K562 (cell line): Measurements from ENCODE around the gene PI4K2B. TPM values are rescaled to one million over a fixed set of nuclear protein-coding genes. Genes with fewer than 3 reads are reported as not detected.

ENCODE experiments used
- ATAC-seq: fragments of 200-7000 bp; cut with Tn5 transposase; 3 replicates; pipeline ENCODE4 v1.9.1; 2020; ENCODE audit warnings: moderate library complexity
- BruUV-seq: library from RNA; stranded (reverse); fragments of 400-500 nt; replicated peaks from 2 replicates; lab custom pipeline; 2021; lab: Mats Ljungman, UMichigan
- CTCF ChIA-PET: fragments of 300-600 bp; formaldehyde crosslinking; extraction: SDS; loops from one replicate; lab custom pipeline; 2021; ENCODE audit warnings: low intra/inter-chr PET ratio; lab: Yijun Ruan, JAX
- POLR2A ChIA-PET: fragments of 300-600, 350-650 bp; sonication (Branson Sonifier 250); formaldehyde crosslinking; extraction: SDS; loops from one replicate; lab custom pipeline; 2021; ENCODE audit warnings: antibody characterized with exemption, inconsistent platforms; lab: Yijun Ruan, JAX
- DNase-seq, 4 experiments: peaks; one replicate each; pipeline versions ENCODE4 v3.0.0 to v3.0.0-alpha.2; 2011 to 2018; ENCODE audit warnings: low spot score in 3 of 4, mixed read lengths in 3 of 4; ENCODE audit errors: extremely low read depth in 1 of 4
- FAIRE-seq: peaks from 2 replicates; lab custom pipeline; 2011; peaks lifted over from hg19 to GRCh38; lab: Jason Lieb, UNC
- H2AFZ ChIP-seq: 2 replicates; pipeline ENCODE4 v1.6.0; 2011; ENCODE audit warnings: low read depth, low read length, control low read depth, inconsistent platforms
- H3K27ac ChIP-seq: fragments of 200-600 bp; 3 replicates; pipeline ENCODE4 v1.8.0; 2011; ENCODE audit warnings: low read depth, mild to moderate bottlenecking, control low read depth, inconsistent platforms, low read length, moderate library complexity, mixed read lengths; ENCODE audit errors: extremely low read depth
- H3K27me3 ChIP-seq, 2 experiments: fragments of 300-600 bp in 1 of 2; 2 replicates in 1 of 2; 3 replicates in 1 of 2; pipeline versions ENCODE4 v1.6.0 to v1.8.0; 2011; ENCODE audit warnings: inconsistent platforms in 2 of 2, low read length in 2 of 2, mild to moderate bottlenecking in 1 of 2, mixed read lengths in 1 of 2, moderate library complexity in 1 of 2; ENCODE audit not compliant: control insufficient read depth in 2 of 2, insufficient read depth in 2 of 2
- H3K36me3 ChIP-seq: fragments of 300-600 bp; 3 replicates; pipeline ENCODE4 v1.8.0; 2011; ENCODE audit warnings: mild to moderate bottlenecking, low read length, inconsistent platforms; ENCODE audit not compliant: control insufficient read depth, insufficient read depth
- H3K4me1 ChIP-seq, 2 experiments: fragments of 200-600 bp in 1 of 2; replicated peaks in 1 of 2; 2 replicates in 1 of 2; 3 replicates in 1 of 2; pipeline versions ENCODE4 v1.5.1 to v1.8.0; 2011; ENCODE audit warnings: inconsistent platforms in 2 of 2, low read length in 2 of 2, mild to moderate bottlenecking in 1 of 2, mixed read lengths in 1 of 2, moderate library complexity in 1 of 2; ENCODE audit not compliant: control insufficient read depth in 2 of 2, insufficient read depth in 2 of 2
- H3K4me2 ChIP-seq: 2 replicates; pipeline ENCODE4 v1.6.1; 2011; ENCODE audit warnings: low read length, control low read depth, inconsistent platforms, mixed read lengths; ENCODE audit not compliant: insufficient read depth
- H3K4me3 ChIP-seq: fragments of 200-600 bp; sonication (generic), shearing (Covaris generic); 2 replicates; pipeline ENCODE4 v1.5.1; 2016; ENCODE audit warnings: control low read depth, inconsistent platforms
- H3K79me2 ChIP-seq: fragments of 200-600 bp; 3 replicates; pipeline ENCODE4 v1.8.0; 2011; ENCODE audit warnings: low read length, inconsistent platforms; ENCODE audit not compliant: control insufficient read depth, insufficient read depth
- H3K9ac ChIP-seq, 2 experiments: 2 replicates each; pipeline versions ENCODE4 v1.6.0 to v1.6.1; 2011; ENCODE audit warnings: low read depth in 2 of 2, low read length in 2 of 2, control low read depth in 1 of 2, inconsistent platforms in 1 of 2, mild to moderate bottlenecking in 1 of 2, mixed read lengths in 1 of 2; ENCODE audit not compliant: insufficient read depth in 1 of 2
- H3K9me1 ChIP-seq: one replicate; pipeline ENCODE4 v1.6.0; 2011; ENCODE audit warnings: inconsistent platforms, mild to moderate bottlenecking, low read length, moderate library complexity; ENCODE audit not compliant: control insufficient read depth, insufficient read depth
- H3K9me3 ChIP-seq: replicated peaks from 2 replicates; pipeline ENCODE4 v1.5.1; 2011; ENCODE audit warnings: low read depth, low read length, inconsistent platforms; ENCODE audit not compliant: control insufficient read depth, insufficient read depth
- H4K20me1 ChIP-seq: replicated peaks from 2 replicates; pipeline ENCODE4 v1.6.1; 2011; ENCODE audit warnings: low read length, inconsistent platforms, mixed read lengths; ENCODE audit not compliant: control insufficient read depth, insufficient read depth
- ARNT ChIP-seq, 2 experiments: fragments of 450-650 bp; IDR thresholded peaks; 2 replicates each; pipeline ENCODE4 v1.6.1; 2016; ENCODE audit warnings: mild to moderate bottlenecking in 1 of 2
- CBFA2T3 ChIP-seq: fragments of 450-650 bp; IDR thresholded peaks from 2 replicates; pipeline ENCODE4 v1.6.1; 2017
- CEBPG ChIP-seq, 3 experiments: fragments of 200-800 bp in 1 of 3; sonication (Bioruptor generic) in 1 of 3; sonication (generic) in 1 of 3; formaldehyde crosslinking in 1 of 3; IDR thresholded peaks in 2 of 3; conservative IDR thresholded peaks in 1 of 3; 2 replicates each; pipeline versions ENCODE4 v1.6.1 to v1.8.0; 2016 to 2022; ENCODE audit warnings: missing compliant biosample characterization in 2 of 3, missing genetic modification characterization in 2 of 3, mild to moderate bottlenecking in 1 of 3, missing genetic modification reagents in 1 of 3
- CHCHD3 ChIP-seq: fragments of 250-450 bp; sonication (Bioruptor Pico); IDR thresholded peaks from 2 replicates; pipeline ENCODE4 v2.1.2; 2022; ENCODE audit warnings: mild to moderate bottlenecking
- DPF2 ChIP-seq: fragments of 450-650 bp; IDR thresholded peaks from 2 replicates; pipeline ENCODE4 v1.6.1; 2016
- ETV1 ChIP-seq: fragments of 450-650 bp; conservative IDR thresholded peaks from 2 replicates; pipeline ENCODE4 v1.6.1; 2016; ENCODE audit warnings: missing genetic modification characterization, control low read depth, low read depth, missing compliant biosample characterization
- FOXK2 ChIP-seq, 2 experiments: fragments of 450-650 bp; IDR thresholded peaks in 1 of 2; conservative IDR thresholded peaks in 1 of 2; 2 replicates each; pipeline ENCODE4 v1.6.1; 2016; ENCODE audit warnings: low read depth in 2 of 2, mild to moderate bottlenecking in 1 of 2
- FOXP1 ChIP-seq: sonication (generic); formaldehyde crosslinking; IDR thresholded peaks from 2 replicates; pipeline ENCODE4 v1.8.0; 2022; ENCODE audit warnings: mild to moderate bottlenecking, missing genetic modification reagents
- GABPA ChIP-seq: fragments of 200-800 bp; sonication (Bioruptor generic); conservative IDR thresholded peaks from 2 replicates; pipeline ENCODE4 v1.6.1; 2016; ENCODE audit warnings: low read depth, missing genetic modification characterization, missing compliant biosample characterization
- GATA2 ChIP-seq: sonication (generic); formaldehyde crosslinking; IDR thresholded peaks from 2 replicates; pipeline ENCODE4 v1.4.0; 2020; ENCODE audit warnings: mild to moderate bottlenecking, missing genetic modification reagents
- HNRNPL ChIP-seq: fragments of 200-400 bp; formaldehyde crosslinking; IDR thresholded peaks from 2 replicates; pipeline ENCODE4 v1.6.1; 2017; ENCODE audit warnings: low read depth, mild to moderate bottlenecking, low read length
- HNRNPLL ChIP-seq: fragments of 200-400 bp; formaldehyde crosslinking; IDR thresholded peaks from 2 replicates; pipeline ENCODE4 v1.6.1; 2017; ENCODE audit warnings: low read length, low read depth, mild to moderate bottlenecking; ENCODE audit not compliant: poor library complexity, severe bottlenecking
- NR1H2 ChIP-seq: sonication (generic); formaldehyde crosslinking; IDR thresholded peaks from 2 replicates; pipeline ENCODE4 v1.4.0; 2020; ENCODE audit warnings: mild to moderate bottlenecking, missing genetic modification reagents
- SREBF1 ChIP-seq: fragments of 150-350 bp; IDR thresholded peaks from 2 replicates; pipeline ENCODE4 v1.6.1; 2014; ENCODE audit warnings: antibody characterized with exemption, low read depth, low read length, borderline replicate concordance
- SRSF3 ChIP-seq: fragments of 200-400 bp; formaldehyde crosslinking; IDR thresholded peaks from 2 replicates; pipeline ENCODE4 v1.6.1; 2016; ENCODE audit warnings: mild to moderate bottlenecking, low read length, moderate library complexity; ENCODE audit not compliant: insufficient read depth
- TAL1 ChIP-seq: fragments of 450-650 bp; IDR thresholded peaks from 2 replicates; pipeline ENCODE4 v1.6.1; 2016; ENCODE audit warnings: mild to moderate bottlenecking
- TCF15 ChIP-seq: fragments of 250-450 bp; sonication (Bioruptor Pico); IDR thresholded peaks from 2 replicates; pipeline ENCODE4 v1.8.0; 2022; ENCODE audit warnings: moderate library complexity, mild to moderate bottlenecking, inconsistent platforms
- THRB ChIP-seq: fragments of 450-650 bp; formaldehyde crosslinking; conservative IDR thresholded peaks from 2 replicates; pipeline ENCODE4 v1.4.0; 2022; ENCODE audit warnings: mild to moderate bottlenecking, missing genetic modification characterization
- ZKSCAN1 ChIP-seq: fragments of 150-350 bp; IDR thresholded peaks from 2 replicates; pipeline ENCODE4 v1.6.1; 2016; ENCODE audit warnings: low read depth, low read length
- ZNF57 ChIP-seq: fragments of 450-650 bp; formaldehyde crosslinking; IDR thresholded peaks from 2 replicates; pipeline ENCODE4 v1.4.0; 2020; ENCODE audit warnings: mild to moderate bottlenecking, moderate library complexity
- ZNF696 ChIP-seq: fragments of 250-450 bp; sonication (Bioruptor Pico); conservative IDR thresholded peaks from 2 replicates; pipeline ENCODE4 v1.4.0; 2020; ENCODE audit warnings: mild to moderate bottlenecking, moderate library complexity
- ZNF699 ChIP-seq: fragments of 250-450 bp; sonication (Bioruptor Pico); IDR thresholded peaks from 2 replicates; pipeline ENCODE4 v1.8.0; 2021; ENCODE audit warnings: mild to moderate bottlenecking, moderate library complexity; ENCODE audit not compliant: insufficient replicate concordance
- WGBS: fragments of 100-300 bp; shearing (Covaris generic); methylation state at CpG from one replicate; pipeline ENCODE4 v1.1.6; 2016; ENCODE audit warnings: low coverage, mixed read lengths; ENCODE audit not compliant: insufficient coverage; ENCODE audit errors: missing lambda C conversion rate; 5-methylcytosine and 5-hydroxymethylcytosine counted together
- in situ Hi-C: fragments of 300-500 bp; cut with MboI; formaldehyde crosslinking; loops from 4 replicates; pipeline ENCODE4 v1.15.0; 2018; ENCODE audit warnings: inconsistent platforms, mixed read lengths
- intact Hi-C: fragments of 100-400 bp; cut with micrococcal nuclease; formaldehyde crosslinking; loops from 2 replicates; pipeline ENCODE4 v1.14.2; 2022
- polyA plus RNA-seq, 8 experiments: library from polyadenylated mRNA; depleted of rRNA in 4 of 8; stranded (reverse) in 5 of 8; unstranded in 3 of 8; fragments of >200 nt; fragmentation: Nextera tagmentation in 2 of 8; fragmentation: Illumina TruSeq in 1 of 8; extraction: Ambion mirVana in 2 of 8; extraction: Trizol in 1 of 8; gene quantifications; 2 replicates each; pipeline versions ENCODE4 v1.2.1 to v1.2.3, GENCODE V29; 2011 to 2014; ENCODE audit warnings: inconsistent platforms in 1 of 8, missing spikeins in 1 of 8
- total RNA-seq, 7 experiments: library from RNA; depleted of rRNA in 6 of 7; stranded (reverse); fragments of >200 nt in 6 of 7; fragmentation: Illumina TruSeq in 2 of 7; extraction: Trizol in 2 of 7; gene quantifications; 2 replicates each; pipeline versions ENCODE4 v1.2.1 to v1.2.3, GENCODE V29; 2011 to 2021; ENCODE audit warnings: low replicate concordance in 1 of 7

PI4K2B gene
- total and polyA plus RNA-seq, 9 of the 15 experiments (the other 6 are each of a cell fraction or from before 2014, with no cell fraction given): 4.5 to 21.4 (median 16.5) TPM

DNA sequence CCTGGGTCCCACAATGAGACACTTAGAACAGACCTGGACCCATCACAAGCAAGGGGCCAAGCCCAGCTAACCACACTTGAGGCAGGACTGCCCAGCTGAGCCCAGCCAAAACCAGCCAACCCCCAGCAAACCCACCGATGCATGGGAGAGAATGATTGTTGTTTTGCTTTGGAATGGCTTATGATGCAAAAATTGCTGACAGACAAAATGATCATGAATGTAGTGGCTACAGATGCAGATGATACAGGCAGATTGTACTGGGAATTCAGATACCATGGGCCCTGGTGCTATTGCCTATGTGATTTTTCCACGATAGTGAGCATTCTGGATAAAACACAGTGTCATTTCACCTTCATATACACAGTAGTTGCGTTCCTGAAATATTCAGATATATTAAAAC lies 69.7 kb downstream of the PI4K2B start (continued):
- TF ChIP-seq THRB (CRISPR knock-in tag) (no peak), SRSF3 (no peak), GATA2 (CRISPR knock-in tag) (no peak), FOXP1 (CRISPR knock-in tag) (no peak)
- TF ChIP-seq, all 486 proteins: peak for 4

GRCh38 chr4:25306518-25307057 lies 72.8 kb downstream of the PI4K2B start:
- Histone ChIP-seq H3K79me2 (no peaks in the 10 kb centered on the region), H3K9me3 (no peaks in the 10 kb centered on the region), H3K4me2 (peak overlapping the region; percentile 28), H3K9ac (no peak overlapping the region), H2AFZ (peak overlapping the region; percentile 57), H3K4me1 (peaks cover 0 to 13% of the 10 kb centered on the region in 2 experiments; a peak in 3 of 5 replicates), H3K9me1 (no peaks in the 10 kb centered on the region), H3K27me3 (0 out of 5 replicates have a peak, but pooled peaks cover 0 to 6% of the 10 kb centered on the region in 2 experiments), H3K4me3 (no peak overlapping the region), H3K36me3 (no peaks in the 10 kb centered on the region), H4K20me1 (no peaks in the 10 kb centered on the region), H3K27ac (no peak overlapping the region)
- WGBS: 61% methylated on average over 4 of the region's 4 CpGs
- ChIA-PET POLR2A (interaction anchor here (1.1 kb wide), 1 partner anchor 10 kb away, joined by 3 read pairs; no protein-coding TSS in a partner anchor), CTCF (no interaction called here)
- DNase-seq (peak in 1 of 4 experiments; percentile 40), ATAC-seq (peak; percentile 76), FAIRE-seq (no peak)
- no TSS peak for BruUV-seq
- intact Hi-C loops: no loop called here
- in situ Hi-C loops: no loop called here
- TF ChIP-seq CBFA2T3 (0 out of 2 replicates have a peak, but pooled peaks have one; percentile 29), CEBPG (CRISPR knock-in tag; IDR thresholded peaks at IDR 0.05) (0 out of 2 replicates have a peak, but pooled peaks have one; percentile 9), CEBPG (tag; conservative IDR thresholded peaks at IDR 0.05 in 1 of 2, IDR thresholded peaks at IDR 0.05 in 1 of 2) (no peak), TAL1 (peak; percentile 11; the same call in 1 of the 2 replicates), NR1H2 (CRISPR knock-in tag) (no peak), ARNT (IDR thresholded peaks at IDR 0.05) (peak in 1 of 2 experiments; percentile 100; a peak in 2 of 4 replicates), CHCHD3 (CRISPR knock-in tag) (no peak), ZNF699 (CRISPR knock-in tag) (no peak), ZKSCAN1 (no peak), DPF2 (no peak), FOXK2 (conservative IDR thresholded peaks at IDR 0.05 in 1 of 2, IDR thresholded peaks at IDR 0.05 in 1 of 2; ENCODE audit: low read depth in 2 of 2) (no peak), ZNF57 (no peak), ZNF696 (no peak), HNRNPLL (no peak), HNRNPL (no peak), SREBF1 (no peak), TCF15 (no peak), GABPA (tag) (no peak), ETV1 (tag) (no peak)
